SU-DHL-6 (cell line): ENCODE data around the gene HOOK2.

Source experiments
- EZH2phosphoT487 ChIP-seq: fragments of 200-600 bp; sonication (generic), shearing (Covaris generic); conservative IDR thresholded peaks from 2 replicates; pipeline ENCODE4 v1.6.1; 2018; ENCODE audit warnings: mild to moderate bottlenecking, antibody characterized with exemption, low read length, moderate library complexity, mixed read lengths
- TF ChIP-seq, protein P1 (sequence below): fragments of 200-600 bp; sonication (generic); IDR thresholded peaks from one replicate; pipeline ENCODE4 v1.5.1; 2017; ENCODE audit warnings: antibody characterized with exemption, mild to moderate bottlenecking, low read length, moderate library complexity; ENCODE audit not compliant: insufficient read depth, poor library complexity, severe bottlenecking

DNA sequence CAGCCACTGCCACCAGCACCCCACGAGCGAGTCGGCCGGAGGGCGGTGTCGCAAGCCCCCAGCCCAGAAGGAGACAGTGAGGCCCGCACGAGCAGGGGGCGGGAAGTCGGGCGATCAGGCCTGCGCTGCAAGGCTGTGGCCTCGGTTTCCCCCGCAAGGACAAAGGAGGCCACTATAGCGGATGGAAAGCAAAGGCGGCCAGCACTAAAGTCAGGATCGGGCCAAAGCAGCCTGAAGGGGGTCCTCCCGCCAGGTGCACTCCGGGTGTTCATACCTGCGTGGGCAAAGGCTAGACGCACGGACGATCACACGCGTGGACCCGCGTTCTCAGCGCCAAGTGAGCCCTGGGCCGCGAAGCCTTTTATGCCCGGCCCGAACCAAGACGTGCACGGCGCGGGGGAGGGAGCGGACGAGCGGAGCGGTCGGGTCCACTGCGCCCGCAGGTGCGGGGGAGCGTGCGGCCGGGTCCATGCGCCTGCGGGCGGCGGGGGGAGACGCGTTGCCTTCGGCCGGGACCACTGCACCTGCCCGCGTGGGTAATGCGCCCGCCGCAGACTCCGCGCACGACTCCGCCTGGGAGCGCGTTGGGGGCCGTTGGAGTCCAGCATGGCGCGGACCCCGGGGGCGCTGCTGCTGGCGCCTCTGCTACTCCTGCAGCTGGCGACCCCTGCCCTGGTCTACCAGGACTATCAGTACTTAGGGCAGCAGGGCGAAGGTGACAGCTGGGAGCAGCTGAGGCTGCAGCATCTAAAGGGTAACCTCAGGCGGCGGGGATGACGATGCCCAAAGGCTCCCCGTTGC is 26.3 kb upstream of the HOOK2 start, which contains the start of the genes PRDX2 and THSD8:
- TF ChIP-seq, protein P1, sequence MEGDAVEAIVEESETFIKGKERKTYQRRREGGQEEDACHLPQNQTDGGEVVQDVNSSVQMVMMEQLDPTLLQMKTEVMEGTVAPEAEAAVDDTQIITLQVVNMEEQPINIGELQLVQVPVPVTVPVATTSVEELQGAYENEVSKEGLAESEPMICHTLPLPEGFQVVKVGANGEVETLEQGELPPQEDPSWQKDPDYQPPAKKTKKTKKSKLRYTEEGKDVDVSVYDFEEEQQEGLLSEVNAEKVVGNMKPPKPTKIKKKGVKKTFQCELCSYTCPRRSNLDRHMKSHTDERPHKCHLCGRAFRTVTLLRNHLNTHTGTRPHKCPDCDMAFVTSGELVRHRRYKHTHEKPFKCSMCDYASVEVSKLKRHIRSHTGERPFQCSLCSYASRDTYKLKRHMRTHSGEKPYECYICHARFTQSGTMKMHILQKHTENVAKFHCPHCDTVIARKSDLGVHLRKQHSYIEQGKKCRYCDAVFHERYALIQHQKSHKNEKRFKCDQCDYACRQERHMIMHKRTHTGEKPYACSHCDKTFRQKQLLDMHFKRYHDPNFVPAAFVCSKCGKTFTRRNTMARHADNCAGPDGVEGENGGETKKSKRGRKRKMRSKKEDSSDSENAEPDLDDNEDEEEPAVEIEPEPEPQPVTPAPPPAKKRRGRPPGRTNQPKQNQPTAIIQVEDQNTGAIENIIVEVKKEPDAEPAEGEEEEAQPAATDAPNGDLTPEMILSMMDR = no peak
- TF ChIP-seq EZH2phosphoT487 = no peak
